Breast epithelium (tissue), 3 donors: ENCODE data around the gene POLA2.

Experiments
- CTCF ChIP-seq, 3 donors: fragments of 450-650 bp; IDR thresholded peaks; one replicate each; pipeline ENCODE4 v1.5.1; 2016 to 2017; ENCODE audit warnings: antibody characterized with exemption in 3 of 3, mild to moderate bottlenecking in 3 of 3, moderate library complexity in 3 of 3
- POLR2AphosphoS5 ChIP-seq, 3 donors: sonication (generic); formaldehyde crosslinking; IDR thresholded peaks; one replicate each; pipeline ENCODE4 v1.6.1; 2017; ENCODE audit warnings: antibody characterized with exemption in 3 of 3

- no peak for TF ChIP-seq CTCF (IDR thresholded peaks at IDR 0.05)
- no peak for TF ChIP-seq POLR2AphosphoS5 (IDR thresholded peaks at IDR 0.05)
Observed at GRCh38 chr11:65288706-65289536, 27.2 kb downstream of the POLA2 start.
